Neural progenitor cell (in vitro differentiated cells): ENCODE measurements around the gene SSTR4. TPM values are rescaled to one million over a fixed set of nuclear protein-coding genes. Genes with fewer than 3 reads are reported as not detected.

Experiments
- DNase-seq: peaks from one replicate; pipeline ENCODE4 v3.0.0-alpha.2; 2016; ENCODE audit warnings: low spot score
- H2AFZ ChIP-seq: fragments of 200-600 bp; sonication (generic); replicated peaks from 2 replicates; pipeline ENCODE4 v1.6.1; 2016; ENCODE audit warnings: antibody characterized with exemption
- H3F3A ChIP-seq: fragments of 200-600 bp; sonication (generic); 2 replicates; pipeline ENCODE4 v1.6.1; 2016; ENCODE audit warnings: antibody characterized with exemption, low read depth
- H3K27ac ChIP-seq: fragments of 200-600 bp; sonication (generic); 2 replicates; pipeline ENCODE4 v1.5.1; 2016; ENCODE audit warnings: mild to moderate bottlenecking
- H3K27me3 ChIP-seq: fragments of 200-600 bp; sonication (generic); 2 replicates; pipeline ENCODE4 v1.6.1; 2016; ENCODE audit warnings: mild to moderate bottlenecking, moderate library complexity
- H3K36me3 ChIP-seq: fragments of 200-600 bp; sonication (generic); 2 replicates; pipeline ENCODE4 v1.5.1; 2016
- H3K4me1 ChIP-seq: fragments of 200-600 bp; sonication (generic); 2 replicates; pipeline ENCODE4 v1.6.1; 2016; ENCODE audit warnings: mixed run types
- H3K4me2 ChIP-seq: fragments of 200-600 bp; sonication (generic); 2 replicates; pipeline ENCODE4 v1.6.1; 2016
- H3K4me3 ChIP-seq: fragments of 200-600 bp; sonication (generic); 2 replicates; pipeline ENCODE4 v1.5.1; 2016
- H3K79me2 ChIP-seq: fragments of 200-600 bp; sonication (generic); 2 replicates; pipeline ENCODE4 v1.6.1; 2016; ENCODE audit warnings: low read depth
- H3K9ac ChIP-seq: fragments of 200-600 bp; sonication (generic); 2 replicates; pipeline ENCODE4 v1.6.1; 2016
- H3K9me3 ChIP-seq: fragments of 200-600 bp; sonication (generic); 2 replicates; pipeline ENCODE4 v1.5.1; 2016; ENCODE audit warnings: low read depth
- H4K20me1 ChIP-seq: fragments of 200-600 bp; sonication (generic); 2 replicates; pipeline ENCODE4 v1.6.1; 2016; ENCODE audit warnings: low read depth
- H3K27ac Mint-ChIP-seq: 3 replicates; pipeline ENCODE4 v1.8.0; 2021; ENCODE audit warnings: mixed read lengths
- H3K27me3 Mint-ChIP-seq: 2 replicates; pipeline ENCODE4 v1.8.0; 2022; ENCODE audit warnings: low read depth, mild to moderate bottlenecking, inconsistent platforms, moderate library complexity, mixed read lengths; ENCODE audit not compliant: insufficient read depth
- H3K36me3 Mint-ChIP-seq: 3 replicates; pipeline ENCODE4 v1.8.0; 2021; ENCODE audit warnings: mixed read lengths
- H3K4me1 Mint-ChIP-seq: 3 replicates; pipeline ENCODE4 v1.8.0; 2021; ENCODE audit warnings: mixed read lengths
- H3K4me3 Mint-ChIP-seq: 3 replicates; pipeline ENCODE4 v1.8.0; 2021; ENCODE audit warnings: mild to moderate bottlenecking, moderate library complexity, mixed read lengths
- H3K9me3 Mint-ChIP-seq: 3 replicates; pipeline ENCODE4 v1.8.0; 2020; ENCODE audit warnings: mixed read lengths
- CTCF ChIP-seq: fragments of 200-600 bp; sonication (generic); IDR thresholded peaks from 2 replicates; pipeline ENCODE4 v1.5.1; 2017; ENCODE audit warnings: antibody characterized with exemption, mild to moderate bottlenecking
- EZH2 ChIP-seq: fragments of 200-600 bp; sonication (generic); IDR thresholded peaks from 2 replicates; pipeline ENCODE4 v1.6.1; 2017; ENCODE audit warnings: antibody characterized with exemption, mild to moderate bottlenecking, moderate library complexity
- EZH2phosphoT487 ChIP-seq: fragments of 200-600 bp; sonication (generic); IDR thresholded peaks from 2 replicates; pipeline ENCODE4 v1.6.1; 2017; ENCODE audit warnings: antibody characterized with exemption
- total RNA-seq: library from RNA; depleted of rRNA; stranded (reverse); fragments of >200 nt; gene quantifications from 2 replicates; pipeline ENCODE4 v1.2.3, GENCODE V29; 2015; ENCODE audit warnings: low replicate concordance

Gene SSTR4
- total RNA-seq, 1 donor from 2014 or later = not detected

- H3K4me2 ChIP-seq = no peak overlapping the region
- no peak for DNase-seq
- no peaks in the 10 kb centered on the region for H3F3A ChIP-seq
- H3K4me3 ChIP-seq = no peak overlapping the region
- H4K20me1 ChIP-seq = no peaks in the 10 kb centered on the region
- H3K4me3 Mint-ChIP-seq = no peak overlapping the region
- H3K9me3 ChIP-seq = no peaks in the 10 kb centered on the region
- H3K27ac ChIP-seq = no peak overlapping the region
- no peaks in the 10 kb centered on the region for H3K36me3 Mint-ChIP-seq
- peaks cover 23% of the 10 kb centered on the region for H3K4me1 Mint-ChIP-seq
- H2AFZ ChIP-seq = no peak overlapping the region
- no peak overlapping the region for H3K27ac Mint-ChIP-seq
- H3K79me2 ChIP-seq = no peaks in the 10 kb centered on the region
- no peaks in the 10 kb centered on the region for H3K9me3 Mint-ChIP-seq
- no peaks in the 10 kb centered on the region for H3K27me3 ChIP-seq
- H3K4me1 ChIP-seq = peaks cover 17% of the 10 kb centered on the region
- TF ChIP-seq EZH2phosphoT487 = no peak
- H3K9ac ChIP-seq = no peak overlapping the region
- H3K27me3 Mint-ChIP-seq = no peaks in the 10 kb centered on the region
- no peaks in the 10 kb centered on the region for H3K36me3 ChIP-seq
Measured at GRCh38 chr20:23068283-23068682, 33.2 kb downstream of the SSTR4 start.

- Histone ChIP-seq H3K36me3 (no peaks in the 10 kb centered on the region), H4K20me1 (no peaks in the 10 kb centered on the region), H3K9me3 (no peaks in the 10 kb centered on the region), H3K27me3 (no peaks in the 10 kb centered on the region), H3K4me3 (no peak overlapping the region), H3K79me2 (no peaks in the 10 kb centered on the region), H3K9ac (no peak overlapping the region), H2AFZ (no peak overlapping the region), H3K4me1 (peaks cover 17% of the 10 kb centered on the region), H3K27ac (no peak overlapping the region), H3K4me2 (no peak overlapping the region), H3F3A (no peaks in the 10 kb centered on the region)
- H3K4me1 Mint-ChIP-seq = peaks cover 23% of the 10 kb centered on the region
- H3K27me3 Mint-ChIP-seq = no peaks in the 10 kb centered on the region
- no peak overlapping the region for H3K27ac Mint-ChIP-seq
- TF ChIP-seq CTCF = no peak
- no peak for TF ChIP-seq EZH2
- no peak for TF ChIP-seq EZH2phosphoT487
- no peak for DNase-seq
- no peaks in the 10 kb centered on the region for H3K36me3 Mint-ChIP-seq
- H3K9me3 Mint-ChIP-seq = no peaks in the 10 kb centered on the region
- no peak overlapping the region for H3K4me3 Mint-ChIP-seq
Measured at GRCh38 chr20:23069108-23069507, 34.0 kb downstream of the SSTR4 start.

DNA sequence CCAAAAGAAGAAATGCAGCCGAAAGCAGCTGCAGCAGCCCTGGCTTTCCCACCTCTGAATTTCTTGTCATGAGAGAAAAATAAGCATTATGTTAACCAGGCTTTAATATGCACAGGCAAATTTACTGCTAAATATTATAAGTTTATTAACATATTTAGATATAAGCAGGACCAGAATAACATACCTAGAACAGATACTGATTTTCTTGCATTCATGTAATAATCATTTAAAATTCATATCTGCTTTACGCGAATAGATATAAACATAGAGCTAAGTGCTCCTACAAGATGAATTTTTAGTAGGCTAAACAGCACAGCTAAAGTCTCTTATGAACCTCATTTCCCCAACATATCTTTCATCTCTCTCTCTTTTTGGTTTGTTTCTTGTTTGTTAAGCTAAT, 36.3 kb downstream of the SSTR4 start:
- H3K4me1 Mint-ChIP-seq = peaks cover 12% of the 10 kb centered on the region
- Histone ChIP-seq H3K9me3 (no peaks in the 10 kb centered on the region), H3K4me2 (no peak overlapping the region), H4K20me1 (no peaks in the 10 kb centered on the region), H3K4me1 (peaks cover 6% of the 10 kb centered on the region), H3K36me3 (no peaks in the 10 kb centered on the region), H3K27ac (no peak overlapping the region), H3K9ac (no peak overlapping the region), H3K79me2 (no peaks in the 10 kb centered on the region), H3F3A (no peaks in the 10 kb centered on the region), H2AFZ (no peak overlapping the region), H3K4me3 (no peak overlapping the region), H3K27me3 (no peaks in the 10 kb centered on the region)
- no peak for TF ChIP-seq CTCF
- TF ChIP-seq EZH2phosphoT487 = no peak
- TF ChIP-seq EZH2 = no peak
- no peak overlapping the region for H3K27ac Mint-ChIP-seq
- no peaks in the 10 kb centered on the region for H3K27me3 Mint-ChIP-seq
- no peak for DNase-seq
- no peaks in the 10 kb centered on the region for H3K36me3 Mint-ChIP-seq
- H3K9me3 Mint-ChIP-seq = no peaks in the 10 kb centered on the region
- H3K4me3 Mint-ChIP-seq = no peak overlapping the region

DNA sequence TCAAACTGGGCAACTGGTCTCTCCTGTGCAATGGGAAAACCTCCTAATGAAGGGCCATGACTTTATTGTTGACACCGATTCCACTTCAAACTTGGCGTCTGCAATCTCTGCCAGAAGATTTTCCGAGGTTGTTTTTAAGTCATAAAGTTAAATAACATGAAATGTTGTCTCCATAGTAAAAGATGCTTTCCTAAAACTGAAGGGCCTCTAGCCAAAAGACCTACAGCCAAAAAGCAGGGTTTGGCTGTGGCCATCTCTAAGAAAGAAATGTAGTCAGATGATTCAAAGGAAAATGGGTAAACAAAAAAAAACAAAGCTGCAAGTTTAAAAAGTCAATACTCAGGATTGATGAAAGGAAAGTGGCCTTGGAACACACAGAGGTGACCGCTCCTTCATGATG, 36.9 kb downstream of the SSTR4 start:
- no peaks in the 10 kb centered on the region for H3K36me3 Mint-ChIP-seq
- H3K27ac Mint-ChIP-seq = no peak overlapping the region
- H3K4me3 Mint-ChIP-seq = no peak overlapping the region
- Histone ChIP-seq H3K9me3 (no peaks in the 10 kb centered on the region), H3K9ac (no peak overlapping the region), H4K20me1 (no peaks in the 10 kb centered on the region), H3K4me2 (no peak overlapping the region), H3K27ac (no peak overlapping the region), H3K4me3 (no peak overlapping the region), H3K79me2 (no peaks in the 10 kb centered on the region), H3K4me1 (peaks cover 6% of the 10 kb centered on the region), H2AFZ (no peak overlapping the region), H3F3A (no peaks in the 10 kb centered on the region), H3K27me3 (no peaks in the 10 kb centered on the region), H3K36me3 (no peaks in the 10 kb centered on the region)
- DNase-seq = no peak
- no peaks in the 10 kb centered on the region for H3K9me3 Mint-ChIP-seq
- H3K4me1 Mint-ChIP-seq = peaks cover 12% of the 10 kb centered on the region
- H3K27me3 Mint-ChIP-seq = no peaks in the 10 kb centered on the region
- no peak for TF ChIP-seq EZH2phosphoT487
- TF ChIP-seq EZH2 = no peak
- TF ChIP-seq CTCF = no peak
